Occipital lobe (tissue), 2 donors: Measurements from ENCODE around the gene TRIP11. TPM values are rescaled to one million over a fixed set of nuclear protein-coding genes. Genes with fewer than 3 reads are reported as not detected.
"Not testable (repeated sequence)": the region's sequence is repeated elsewhere in the genome, so short reads cannot be mapped to it uniquely, and the experiment has no call there.

Source experiments
- DNase-seq: peaks from one replicate; lab custom pipeline; 2025; lab: John Stamatoyannopoulos, UW
- total RNA-seq: library from RNA; depleted of rRNA; stranded (reverse); fragments of >200 nt; gene quantifications from one replicate; pipeline ENCODE4 v1.2.3, GENCODE V29; 2014

The TRIP11 gene
- total RNA-seq = 49.4 TPM

DNA sequence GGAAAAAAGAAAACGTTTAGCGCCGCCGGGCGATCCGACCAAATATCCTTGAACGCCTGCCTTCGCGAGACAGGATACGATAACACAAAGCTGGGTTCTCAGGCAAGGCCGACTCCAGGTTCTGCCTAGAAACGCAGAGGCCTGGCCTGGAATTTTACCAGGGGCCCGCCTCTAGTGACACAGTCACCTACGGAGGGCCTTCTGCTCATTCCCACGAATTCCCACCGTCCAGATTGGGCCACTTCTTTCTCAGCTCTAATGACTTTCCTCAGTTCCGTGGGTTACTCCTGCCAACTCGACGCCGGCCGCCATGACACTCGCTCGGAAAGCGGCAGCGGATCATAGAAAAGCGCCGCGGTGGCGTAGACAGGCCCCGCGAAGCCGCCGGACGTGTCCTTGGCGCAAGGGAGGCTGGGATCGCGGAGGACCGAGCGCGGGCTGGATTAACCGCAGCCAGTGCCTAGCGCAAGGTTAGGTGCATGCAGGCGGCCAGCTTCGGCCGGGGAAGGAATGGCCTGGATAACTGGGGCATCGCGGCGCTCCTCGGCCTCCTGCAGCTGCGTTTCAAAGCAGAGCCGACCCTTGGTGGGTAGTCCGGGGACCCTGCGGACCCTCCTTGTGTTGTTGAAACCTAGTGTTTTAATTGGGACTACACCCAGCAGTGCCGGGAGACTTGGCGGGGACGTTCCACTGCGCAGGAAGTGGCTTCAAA lies at the start of gene TRIP11:
Gene TRIP11 (minus strand): TSS at position 341 of the 712 bp plus-strand sequence. CDS start 374 bp downstream, outside the sequence.
- DNase-seq = peak; percentile 92

DNA sequence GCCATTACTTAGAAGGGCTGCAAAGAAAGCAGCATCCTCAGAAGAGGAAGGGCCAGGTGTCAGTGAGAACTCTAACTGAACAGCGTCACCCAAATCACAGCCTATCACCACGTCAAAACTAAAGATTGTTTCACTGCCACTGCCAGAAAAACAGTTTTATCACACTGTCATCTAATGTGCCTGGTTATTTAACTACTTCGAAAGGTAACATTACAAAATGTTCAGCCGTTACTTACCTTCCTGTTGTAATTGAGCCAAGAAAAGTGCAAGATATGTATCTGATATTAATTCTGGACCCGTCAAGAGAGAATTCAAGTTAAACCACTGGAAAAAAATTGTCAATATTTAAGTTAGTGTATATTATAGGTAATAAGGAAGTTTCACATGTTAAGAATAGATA lies 48.6 kb upstream of the TRIP11 start:
- no peak for DNase-seq

DNA sequence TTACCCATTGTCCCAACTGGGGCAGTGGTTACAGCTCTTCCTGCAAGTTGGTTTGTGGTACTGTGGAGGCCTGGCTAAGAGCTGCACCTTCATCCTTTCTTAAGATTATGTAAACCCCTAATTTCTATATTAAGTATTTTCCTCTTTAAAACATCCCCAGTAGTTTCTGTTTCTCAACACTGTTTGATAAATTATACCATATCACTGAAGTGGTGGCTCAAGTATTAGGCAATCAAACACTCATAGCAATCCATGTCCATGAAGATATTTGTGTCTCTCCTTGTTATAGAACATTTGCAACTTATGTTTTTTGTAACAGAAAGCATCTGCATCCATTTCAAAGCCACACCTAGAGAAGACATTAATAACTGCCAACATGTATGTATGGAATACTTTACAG lies 34.7 kb upstream of the TRIP11 start:
- no peak for DNase-seq

DNA sequence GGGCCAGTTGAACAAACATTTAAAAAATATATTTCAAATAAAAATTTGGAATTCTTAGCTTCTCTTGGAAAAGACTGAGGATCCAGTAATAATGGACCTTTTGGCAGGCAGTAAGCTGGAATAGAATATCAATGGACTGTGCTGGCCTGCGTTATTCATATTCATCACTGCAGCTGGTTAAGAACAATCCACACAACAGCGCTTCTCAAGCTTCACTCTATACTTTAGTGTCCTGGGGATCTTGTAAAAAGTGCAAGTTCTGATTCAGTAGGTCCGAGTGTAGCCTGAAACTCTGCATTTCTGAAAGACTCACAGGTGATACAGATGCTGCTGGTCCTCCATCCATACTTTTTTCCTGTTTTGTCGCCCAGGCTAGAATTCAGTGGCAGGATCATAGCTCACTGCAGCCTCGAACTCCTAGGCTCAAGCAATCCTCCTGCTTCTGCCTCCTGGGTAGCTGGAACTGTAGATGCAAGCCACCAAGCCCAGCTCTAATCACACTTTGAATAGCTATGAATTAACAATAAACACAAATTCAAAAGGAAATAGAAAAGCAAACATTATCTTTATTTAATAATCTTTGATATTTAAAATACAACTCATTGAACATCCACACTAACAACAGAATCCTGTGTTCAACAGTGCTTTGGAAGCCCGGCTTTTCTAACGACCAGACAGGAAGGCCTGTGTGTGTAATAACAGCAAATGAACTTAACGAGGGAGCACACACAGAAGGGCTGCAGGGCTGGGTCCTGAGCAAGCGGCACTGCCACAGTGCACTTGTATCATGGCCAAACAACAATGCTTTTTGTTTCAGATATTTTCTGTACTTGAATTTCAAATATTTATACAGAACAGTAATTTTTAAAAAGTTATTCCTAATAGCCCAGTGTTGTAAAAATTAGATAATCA lies 18.4 kb upstream of the TRIP11 start:
- no peak for DNase-seq

DNA sequence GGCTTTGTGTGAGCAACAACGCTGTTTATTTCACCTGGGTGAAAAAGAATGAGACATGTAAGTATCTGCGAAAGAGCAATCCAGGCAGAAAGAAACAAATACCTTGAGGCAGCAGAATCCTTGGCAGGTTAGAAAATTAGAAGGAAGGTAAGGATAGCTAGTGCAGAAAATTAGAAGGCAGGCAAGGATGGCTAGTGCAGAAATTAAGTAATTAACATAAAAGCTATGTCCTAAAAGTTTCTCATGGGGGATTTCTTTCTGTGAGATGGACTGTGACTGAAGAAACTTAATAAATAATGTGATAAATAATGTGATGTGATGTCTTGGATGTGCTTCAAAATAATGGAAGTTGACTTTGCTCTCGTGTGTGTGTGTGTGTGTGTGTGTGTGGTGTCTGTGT lies 9.9 kb upstream of the TRIP11 start:
- no peak for DNase-seq

DNA sequence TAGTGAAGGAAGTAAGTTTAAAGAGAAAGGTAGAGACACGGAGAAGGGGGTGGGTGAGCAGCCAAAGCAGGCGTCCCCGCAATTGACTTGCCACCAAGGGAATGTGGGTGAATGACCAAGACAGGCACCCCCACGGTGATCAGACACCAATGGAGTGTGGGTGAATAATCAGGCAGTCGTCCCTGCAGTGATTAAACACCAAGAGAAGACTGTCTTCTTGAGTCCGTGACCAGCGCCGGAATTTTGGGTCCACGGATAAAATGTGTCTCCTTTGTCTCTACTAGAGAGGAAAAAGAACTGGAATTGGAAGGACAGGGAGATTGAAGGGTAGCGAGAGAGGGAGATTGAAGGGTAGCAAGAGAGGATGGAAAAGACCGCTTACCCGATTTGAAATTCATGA lies 9.4 kb upstream of the TRIP11 start:
- DNase-seq = not testable (repeated sequence)

DNA sequence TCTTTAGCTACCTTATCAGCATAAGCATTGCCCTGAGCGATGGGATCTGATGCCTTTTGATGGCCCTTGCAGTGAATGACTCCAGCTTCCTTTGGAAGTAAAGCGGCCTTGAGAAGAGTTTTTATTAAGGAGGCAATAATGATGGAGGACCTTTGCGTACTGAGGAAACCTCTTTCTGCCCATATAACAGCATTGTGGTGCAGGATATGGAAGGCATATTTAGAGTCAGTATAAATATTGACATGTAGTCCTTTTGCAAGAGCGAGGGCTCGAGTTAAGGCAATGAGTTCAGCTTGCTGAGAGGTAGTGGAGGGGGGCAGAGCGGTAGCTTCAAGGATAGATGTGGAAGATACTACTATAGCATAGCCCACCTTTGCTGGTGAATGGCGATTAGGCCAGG lies 6.0 kb upstream of the TRIP11 start:
- not testable (repeated sequence) for DNase-seq

DNA sequence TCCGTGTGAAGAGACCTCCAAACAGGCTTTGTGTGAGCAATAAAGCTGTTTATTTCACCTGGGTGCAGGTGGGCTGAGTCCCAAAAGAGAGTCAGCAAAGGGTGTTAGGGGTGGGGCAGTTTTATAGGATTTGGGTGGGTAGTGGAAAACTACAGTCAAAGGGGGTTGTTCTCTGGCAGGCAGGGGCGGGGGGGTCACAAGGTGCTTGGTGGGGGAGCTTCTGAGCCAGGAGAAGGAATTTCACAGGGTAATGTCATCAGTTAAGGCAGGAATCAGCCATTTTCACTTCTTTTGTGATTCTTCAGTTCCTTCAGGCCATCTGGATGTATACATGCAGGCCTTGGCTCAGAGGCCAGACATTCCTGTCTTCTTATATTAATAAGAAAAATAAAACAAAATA lies 1.9 kb upstream of the TRIP11 start:
- not testable (repeated sequence) for DNase-seq

DNA sequence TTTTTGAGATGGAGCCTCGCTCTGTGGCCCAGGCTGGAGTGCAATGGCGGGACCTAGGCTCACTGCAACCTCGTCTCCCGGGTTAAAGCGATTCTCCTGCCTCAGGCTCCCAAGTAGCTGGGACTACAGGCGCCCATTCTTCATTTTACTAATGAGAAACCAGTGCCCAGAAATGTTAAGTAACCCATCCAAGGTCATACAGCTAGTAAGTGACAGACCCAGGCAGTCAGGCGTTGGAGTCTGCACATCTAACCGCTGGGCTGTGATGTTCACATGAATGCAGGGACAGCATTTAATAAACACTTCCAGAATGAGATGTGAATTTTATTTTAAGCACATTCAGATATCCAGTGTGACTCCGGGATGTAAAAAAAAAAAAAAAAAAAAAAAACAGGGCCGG lies 1.3 kb upstream of the TRIP11 start:
- no peak for DNase-seq

DNA sequence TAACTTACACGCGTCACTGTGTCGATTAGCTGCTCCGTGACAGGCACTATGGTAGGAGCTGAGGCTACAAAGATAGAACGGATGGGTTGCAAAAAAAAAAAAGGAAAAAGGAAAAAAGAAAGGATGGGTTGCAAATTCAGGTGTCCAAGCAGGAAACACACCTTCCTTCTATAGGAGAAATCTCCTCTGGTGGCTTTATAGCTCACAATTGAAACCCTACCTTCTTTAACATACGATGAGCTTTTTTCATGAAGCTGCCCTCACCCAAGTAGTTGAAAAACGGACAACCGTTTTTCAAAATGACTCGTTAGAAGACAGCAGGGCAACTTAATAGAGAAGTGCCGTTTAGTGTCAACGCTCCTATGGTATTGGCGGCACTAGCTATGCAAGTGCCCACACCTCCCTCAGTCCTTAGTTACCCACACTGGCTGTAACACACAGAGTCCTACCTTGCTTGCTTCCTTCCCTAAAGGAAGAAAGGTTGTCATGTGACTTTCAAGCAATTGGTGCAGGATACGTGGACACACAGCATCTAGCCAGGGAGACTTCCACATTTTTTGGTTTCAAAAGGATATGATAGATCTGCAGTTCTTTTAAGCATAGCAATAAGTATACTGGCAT lies 682 bp upstream of the TRIP11 start:
- DNase-seq = peak; percentile 51

DNA sequence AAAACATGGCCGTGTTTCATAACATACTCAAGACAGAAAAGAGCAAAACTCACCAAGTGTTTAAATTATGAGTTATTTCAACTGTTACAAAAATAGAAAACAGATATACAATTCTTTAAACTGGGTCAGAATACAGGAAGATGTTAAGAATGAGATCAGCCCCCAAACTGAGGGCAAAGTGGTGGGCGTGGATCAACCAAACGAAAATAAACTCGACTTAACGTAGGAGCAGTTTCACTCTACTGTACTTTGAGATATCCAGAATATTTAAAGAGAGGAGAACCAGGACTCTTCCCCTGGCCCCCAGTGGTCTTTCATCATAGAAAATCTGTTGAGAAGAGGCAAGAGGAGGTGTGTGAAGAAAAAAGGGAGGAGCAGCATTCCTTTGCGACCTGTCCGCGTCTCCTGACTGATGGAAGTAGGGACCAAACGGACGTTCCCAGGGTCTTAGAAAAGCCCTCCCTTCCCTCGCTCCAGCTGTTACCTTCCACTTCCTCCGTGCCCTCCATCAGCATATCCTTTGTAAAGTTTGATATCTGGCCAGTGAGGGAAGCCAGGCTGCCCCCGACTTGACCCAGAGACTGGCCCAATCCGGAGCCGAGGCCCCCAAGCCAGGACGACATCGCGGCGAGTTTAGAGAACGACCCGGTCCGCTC lies 668 bp downstream of the TRIP11 start:
- DNase-seq = peak; percentile 58

DNA sequence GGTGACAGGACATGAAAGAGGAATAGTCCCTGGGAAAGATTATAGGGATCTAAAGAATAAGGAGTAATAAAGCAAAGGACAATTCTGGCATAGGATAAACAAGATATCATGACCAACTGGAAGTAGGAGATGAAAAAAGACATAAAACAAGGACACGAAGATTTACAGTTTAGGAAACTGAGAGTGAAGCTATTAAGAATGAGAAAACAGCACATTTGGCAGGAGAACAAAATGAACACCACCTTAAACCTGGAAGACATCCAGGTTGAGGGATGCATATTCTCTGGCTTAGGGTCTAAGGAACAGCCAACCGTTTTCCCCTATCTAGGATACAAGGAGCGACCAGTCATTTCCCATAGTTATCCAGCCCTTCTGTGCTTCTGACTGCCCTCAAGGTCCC lies 1.9 kb downstream of the TRIP11 start:
- no peak for DNase-seq

DNA sequence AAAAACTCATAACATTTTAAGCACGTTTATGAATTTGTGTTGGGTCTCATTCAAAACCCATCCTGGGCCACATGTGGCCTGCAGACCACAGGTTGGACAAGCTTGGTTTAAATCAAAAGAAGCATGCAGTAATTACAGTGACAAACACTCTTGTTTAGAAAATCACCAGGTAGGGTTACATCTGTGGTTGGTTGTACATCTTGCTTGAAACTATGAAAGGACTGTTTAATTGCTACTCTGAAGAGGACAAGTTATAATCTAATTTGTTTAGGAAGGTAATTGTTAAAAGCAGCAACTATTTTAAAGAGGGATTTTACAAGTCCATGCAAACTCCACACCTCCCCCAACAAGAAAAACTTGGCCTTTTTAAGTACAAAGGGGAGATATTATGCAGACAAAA lies 4.0 kb downstream of the TRIP11 start:
- no peak for DNase-seq

DNA sequence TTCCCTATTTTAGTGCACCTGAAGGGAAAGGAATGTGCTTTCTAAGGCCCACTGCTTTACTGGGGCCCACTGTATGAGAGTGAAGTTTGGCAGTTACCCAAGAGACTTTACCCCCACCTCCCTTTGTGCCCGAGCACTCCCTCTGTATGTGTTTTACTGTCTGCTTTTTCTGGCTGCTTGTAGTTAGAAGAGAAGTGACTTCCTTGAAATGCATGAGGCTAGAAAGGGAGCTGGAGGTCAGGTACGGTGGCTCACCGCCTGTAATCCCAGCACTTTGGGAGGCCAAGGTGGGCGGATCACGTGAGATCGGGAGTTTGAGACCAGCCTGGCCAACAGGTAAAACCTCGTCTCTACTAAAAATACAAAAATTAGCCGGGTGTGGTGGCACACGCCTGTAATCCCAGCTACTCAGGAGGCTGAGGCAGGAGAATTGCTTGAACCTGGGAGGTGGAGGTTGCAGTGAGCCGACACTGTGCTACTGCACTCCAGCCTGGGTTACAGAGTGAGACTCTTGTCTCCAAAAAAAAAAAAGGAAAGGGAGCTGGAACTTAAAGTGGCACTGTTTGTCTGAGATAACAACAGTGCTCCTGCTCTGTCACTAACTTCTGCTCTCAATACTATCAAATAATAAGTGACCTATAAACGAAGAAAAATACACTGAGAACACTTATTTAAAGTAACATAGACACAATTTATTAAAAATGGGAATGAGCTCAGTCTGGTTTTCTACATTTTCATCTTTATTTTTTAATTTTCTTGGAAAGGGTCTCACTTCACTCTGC lies 5.8 kb downstream of the TRIP11 start:
- DNase-seq = no peak

DNA sequence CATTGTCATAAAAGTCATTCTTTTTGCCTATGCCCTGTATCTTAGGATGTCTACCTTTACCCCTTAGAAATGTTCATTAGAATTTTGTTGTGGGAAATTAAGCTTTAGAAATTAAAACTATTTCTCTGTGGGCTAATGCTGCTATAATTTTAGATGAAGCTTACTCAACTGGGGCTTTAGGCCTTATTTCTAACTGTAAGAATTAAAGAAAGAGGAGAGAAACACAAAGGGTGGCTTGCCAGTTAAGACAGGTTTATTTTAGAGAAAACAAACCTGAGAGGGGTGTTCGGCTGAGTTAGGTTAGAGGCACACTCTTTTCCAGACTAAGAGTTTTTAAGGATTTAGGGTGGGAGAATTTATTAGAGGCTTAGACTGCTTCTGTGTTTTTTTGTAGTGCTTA lies 6.4 kb downstream of the TRIP11 start:
- no peak for DNase-seq

DNA sequence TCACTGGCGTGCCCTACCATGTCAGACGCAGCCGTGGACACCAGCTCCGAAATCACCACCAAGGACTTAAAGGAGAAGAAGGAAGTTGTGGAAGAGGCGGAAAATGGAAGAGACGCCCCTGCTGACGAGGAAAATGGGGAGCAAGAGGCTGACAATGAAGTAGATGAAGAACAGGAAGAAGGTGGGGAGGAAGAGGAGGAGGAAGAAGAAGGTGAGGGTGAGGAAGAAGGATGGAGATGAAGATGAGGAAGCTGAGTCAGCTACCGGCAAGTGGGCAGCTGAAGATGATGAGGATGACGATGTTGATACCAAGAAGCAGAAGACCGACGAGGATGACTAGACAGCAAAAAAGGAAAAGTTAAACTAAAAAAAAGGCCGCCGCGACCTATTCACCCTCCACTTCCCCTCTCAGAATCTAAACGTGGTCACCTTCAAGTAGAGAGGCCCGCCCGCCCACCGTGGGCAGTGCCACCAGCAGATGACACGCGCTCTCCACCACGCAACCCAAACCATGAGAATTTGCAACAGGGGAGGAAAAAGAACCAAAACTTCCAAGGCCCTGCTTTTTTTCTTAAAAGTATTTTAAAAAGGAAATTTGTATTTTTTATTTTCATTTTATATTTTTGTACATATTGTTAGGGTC lies 13.2 kb downstream of the TRIP11 start:
- DNase-seq = no peak

DNA sequence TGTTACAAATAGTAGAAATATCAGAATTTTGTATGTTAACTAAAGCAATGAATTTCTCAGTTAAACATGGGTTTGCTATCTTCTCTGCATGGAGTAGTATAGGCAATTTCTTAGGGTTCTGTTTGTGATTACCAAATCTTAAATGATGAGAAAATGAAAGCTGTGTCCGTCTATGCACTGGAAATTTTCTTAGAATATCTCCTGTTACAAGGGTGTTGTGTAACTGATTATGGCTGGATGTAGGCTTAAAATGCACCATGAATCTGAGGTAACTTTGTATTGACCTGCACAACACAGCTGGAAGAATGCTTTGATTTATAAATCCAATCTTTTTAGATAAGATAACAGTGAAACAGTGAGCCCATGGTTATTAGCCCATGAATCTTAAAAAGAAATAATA lies 17.8 kb downstream of the TRIP11 start:
- DNase-seq = no peak

DNA sequence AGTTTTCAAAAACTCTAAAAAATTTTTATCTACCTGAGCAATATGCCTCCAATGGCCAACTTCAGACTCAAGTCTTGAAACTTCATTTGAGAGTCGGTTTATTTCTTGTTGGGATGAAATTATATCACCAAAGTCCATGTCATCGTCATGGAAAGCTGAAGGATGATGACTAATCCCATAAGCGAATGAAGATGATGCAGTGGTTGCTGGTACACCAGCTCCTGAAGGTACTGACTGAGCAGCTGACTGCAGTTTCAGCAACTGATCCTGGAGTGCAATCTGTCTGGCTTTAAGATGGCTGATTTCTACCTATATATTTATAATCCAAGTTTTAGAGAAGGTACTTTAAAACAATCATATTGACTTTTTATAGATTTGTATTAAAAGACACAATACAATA lies 18.3 kb downstream of the TRIP11 start:
- no peak for DNase-seq

DNA sequence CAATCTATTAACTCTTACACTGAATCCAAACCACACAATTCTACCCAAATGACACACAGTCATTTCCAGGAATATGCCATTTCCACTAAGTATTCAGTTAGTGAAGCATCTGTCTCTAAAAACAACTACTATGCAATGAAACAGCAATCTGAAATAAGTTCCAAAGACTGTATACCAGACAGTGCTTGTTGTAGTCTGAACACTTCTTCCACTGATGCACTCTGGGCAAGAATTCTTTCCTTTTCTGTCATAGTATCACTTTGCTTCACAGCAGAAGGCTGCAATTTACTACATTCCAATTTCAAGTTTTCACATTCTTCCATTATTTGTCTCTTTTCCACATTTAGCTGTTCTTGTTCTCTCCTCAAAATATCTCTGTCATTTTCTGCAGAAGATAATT lies 25.8 kb downstream of the TRIP11 start:
- no peak for DNase-seq

DNA sequence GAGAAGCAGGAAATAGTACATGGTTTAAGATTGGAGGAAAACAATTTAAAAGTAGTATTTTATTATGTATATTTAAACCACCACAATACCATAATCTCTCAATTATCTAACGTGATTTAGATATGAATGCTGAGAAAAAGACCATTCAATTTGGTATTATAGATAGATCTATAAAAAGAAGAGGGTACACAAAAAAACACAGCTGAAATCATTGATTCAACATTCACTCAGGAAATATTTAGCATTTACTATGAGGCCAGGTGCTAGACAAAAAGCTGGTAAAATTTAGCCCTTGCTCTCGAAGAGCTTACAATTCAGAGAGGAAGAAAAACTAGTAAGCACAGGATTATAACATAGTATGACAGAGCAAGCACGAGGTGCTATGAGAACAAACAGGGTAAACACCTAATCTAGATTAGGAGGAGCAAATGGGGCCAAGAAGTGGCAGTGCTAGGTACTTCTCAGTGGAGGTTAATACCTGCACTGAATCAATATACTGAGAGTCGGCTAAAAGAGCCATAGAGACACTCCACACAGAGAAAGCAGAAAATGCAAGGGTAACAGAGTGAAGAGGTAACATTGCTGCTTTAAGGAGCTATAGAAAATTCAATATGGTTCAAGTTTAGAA lies 27.6 kb downstream of the TRIP11 start:
- no peak for DNase-seq
